Stimulated activated CD8-positive, alpha-beta memory T cell treated with anti-CD3 and anti-CD28 coated beads, Interleukin-12 subunit alpha, Interleukin-12 subunit beta, amount 100 ng/mL, for 24 hours (primary cell): ENCODE measurements around the gene TPSG1.
"Not testable (repeated sequence)": the region's sequence is repeated elsewhere in the genome, so short reads cannot be mapped to it uniquely, and the experiment has no call there.

Source experiments
- DNase-seq: peaks from one replicate; pipeline ENCODE4 v3.0.0-alpha.2; 2020; ENCODE audit errors: extremely low read depth

TPSG1 gene

GRCh38 chr16:1230471-1231212, 5.6 kb upstream of the TPSG1 start:
- not testable (repeated sequence) for DNase-seq

- not testable (repeated sequence) for DNase-seq
Observed at GRCh38 chr16:1230084-1230470, 5.0 kb upstream of the TPSG1 start, which contains the start of gene TPSB2. Gene TPSB2 (minus strand): TSS chr16:1230184. CDS start chr16:1229951, 233 bp downstream.

GRCh38 chr16:1229476-1229875, 4.4 kb upstream of the TPSG1 start:
- not testable (repeated sequence) for DNase-seq

GRCh38 chr16:1228227-1228626, 3.2 kb upstream of the TPSG1 start:
- DNase-seq, result not testable (repeated sequence)

GRCh38 chr16:1226692-1227091, 1.6 kb upstream of the TPSG1 start:
- not testable (repeated sequence) for DNase-seq

- not testable (repeated sequence) for DNase-seq
Observed at GRCh38 chr16:1225728-1226311, 752 bp upstream of the TPSG1 start.

GRCh38 chr16:1224558-1224957, 510 bp downstream of the TPSG1 start:
- DNase-seq, result no peak

- no peak for DNase-seq
Observed at GRCh38 chr16:1223355-1224214, 1.5 kb downstream of the TPSG1 start.

GRCh38 chr16:1222553-1223354, 2.3 kb downstream of the TPSG1 start:
- no peak for DNase-seq

GRCh38 chr16:1221628-1222552, 3.2 kb downstream of the TPSG1 start:
- no peak for DNase-seq

- DNase-seq, result no peak
Observed at GRCh38 chr16:1220841-1221627, 4.0 kb downstream of the TPSG1 start.

- no peak for DNase-seq
Observed at GRCh38 chr16:1220098-1220728, 4.9 kb downstream of the TPSG1 start.

- DNase-seq, result no peak
Observed at GRCh38 chr16:1218930-1219611, 6.0 kb downstream of the TPSG1 start.

- DNase-seq, result no peak
Observed at GRCh38 chr16:1218061-1218929, 6.8 kb downstream of the TPSG1 start.

GRCh38 chr16:1217526-1217925, 7.5 kb downstream of the TPSG1 start:
- DNase-seq, result no peak

GRCh38 chr16:1216681-1217400, 8.2 kb downstream of the TPSG1 start:
- DNase-seq, result no peak

- no peak for DNase-seq
Observed at GRCh38 chr16:1216296-1216619, 8.8 kb downstream of the TPSG1 start.
